IMR-90 (cell line): ENCODE measurements around the gene ABHD12. TPM values are rescaled to one million over a fixed set of nuclear protein-coding genes. Genes with fewer than 3 reads are reported as not detected.

ENCODE experiments used
- ATAC-seq: fragments of 200-7000 bp; cut with Tn5 transposase; 2 replicates; pipeline ENCODE4 v1.9.1; 2020; ENCODE audit warnings: low read depth, mild to moderate bottlenecking, moderate library complexity
- BruUV-seq: library from RNA; stranded (reverse); fragments of 400-500 nt; replicated peaks from 2 replicates; lab custom pipeline; 2021; lab: Mats Ljungman, UMichigan
- CTCF ChIA-PET: fragments of 300-600 bp; formaldehyde crosslinking; extraction: SDS; loops from one replicate; lab custom pipeline; 2021; ENCODE audit warnings: antibody characterized with exemption; lab: Yijun Ruan, JAX
- POLR2A ChIA-PET: fragments of 300-600 bp; sonication (Branson Sonifier 250); formaldehyde crosslinking; loops from one replicate; lab custom pipeline; 2022; ENCODE audit warnings: antibody characterized with exemption; ENCODE audit not compliant: unreplicated experiment; lab: Charles Lee
- DNase-seq: peaks from one replicate; pipeline ENCODE4 v3.0.0; 2013
- H2AFZ ChIP-seq: replicated peaks from 2 replicates; pipeline ENCODE3; 2013; ENCODE audit warnings: low read length, mild to moderate bottlenecking; ENCODE audit not compliant: poor library complexity
- H2AK5ac ChIP-seq: 2 replicates; pipeline ENCODE4 v1.6.1; 2013; ENCODE audit warnings: low read depth, low read length, inconsistent platforms
- H2AK9ac ChIP-seq: replicated peaks from 2 replicates; pipeline ENCODE3; 2013; ENCODE audit warnings: mild to moderate bottlenecking, low read depth, low read length, moderate library complexity; ENCODE audit not compliant: poor library complexity
- H2BK120ac ChIP-seq: 2 replicates; pipeline ENCODE4 v1.6.1; 2013; ENCODE audit warnings: low read depth, low read length, inconsistent platforms
- H2BK15ac ChIP-seq: 3 replicates; pipeline ENCODE4 v1.6.1; 2013; ENCODE audit warnings: low read depth, low read length, inconsistent platforms
- H2BK20ac ChIP-seq: 2 replicates; pipeline ENCODE4 v1.6.1; 2013; ENCODE audit warnings: low read depth, mild to moderate bottlenecking, inconsistent platforms, low read length, moderate library complexity
- H2BK5ac ChIP-seq: 2 replicates; pipeline ENCODE4 v1.6.1; 2013; ENCODE audit warnings: mild to moderate bottlenecking, low read depth, low read length, inconsistent platforms; ENCODE audit not compliant: poor library complexity, severe bottlenecking
- H3K14ac ChIP-seq: replicated peaks from 2 replicates; pipeline ENCODE4 v1.6.1; 2013; ENCODE audit warnings: low read depth, low read length, inconsistent platforms
- H3K18ac ChIP-seq: 2 replicates; pipeline ENCODE4 v1.6.1; 2013; ENCODE audit warnings: low read depth, low read length, control low read depth
- H3K23ac ChIP-seq: 2 replicates; pipeline ENCODE4 v1.6.1; 2013; ENCODE audit warnings: low read depth, low read length, inconsistent platforms
- H3K27ac ChIP-seq: 2 replicates; pipeline ENCODE4 v1.5.1; 2013; ENCODE audit warnings: mild to moderate bottlenecking, control low read depth, low read length; ENCODE audit not compliant: insufficient read depth
- H3K27me3 ChIP-seq: 2 replicates; pipeline ENCODE4 v1.6.1; 2013; ENCODE audit warnings: low read length; ENCODE audit not compliant: control insufficient read depth, insufficient read depth
- H3K36me3 ChIP-seq: 2 replicates; pipeline ENCODE4 v1.6.1; 2013; ENCODE audit warnings: low read length, mixed read lengths; ENCODE audit not compliant: control insufficient read depth, insufficient read depth
- H3K4ac ChIP-seq: 2 replicates; pipeline ENCODE4 v1.6.1; 2013; ENCODE audit warnings: low read depth, low read length, inconsistent platforms
- H3K4me1 ChIP-seq: 2 replicates; pipeline ENCODE4 v1.6.1; 2013; ENCODE audit warnings: low read length, mixed read lengths; ENCODE audit not compliant: control insufficient read depth, insufficient read depth
- H3K4me2 ChIP-seq: 2 replicates; pipeline ENCODE4 v1.6.1; 2013; ENCODE audit warnings: low read depth, mild to moderate bottlenecking, control low read depth, low read length, moderate library complexity
- H3K4me3 ChIP-seq: 2 replicates; pipeline ENCODE4 v1.5.1; 2013; ENCODE audit warnings: low read depth, mild to moderate bottlenecking, control low read depth, low read length, moderate library complexity; ENCODE audit not compliant: insufficient read depth
- H3K56ac ChIP-seq: 2 replicates; pipeline ENCODE4 v1.6.1; 2013; ENCODE audit warnings: low read length, inconsistent platforms; ENCODE audit not compliant: insufficient read depth; ENCODE audit errors: extremely low read depth
- H3K79me1 ChIP-seq, 2 experiments: 2 replicates each; pipeline ENCODE4 v1.6.1; 2013; ENCODE audit warnings: low read length in 2 of 2, inconsistent platforms in 1 of 2, low read depth in 1 of 2
- H3K9ac ChIP-seq: 2 replicates; pipeline ENCODE4 v1.6.1; 2013; ENCODE audit warnings: low read depth, low read length, control low read depth
- H3K9me1 ChIP-seq: 2 replicates; pipeline ENCODE4 v1.6.1; 2013; ENCODE audit warnings: low read length, inconsistent platforms; ENCODE audit not compliant: insufficient read depth
- H3K9me3 ChIP-seq: 2 replicates; pipeline ENCODE4 v1.6.1; 2013; ENCODE audit warnings: low read length; ENCODE audit not compliant: control insufficient read depth, insufficient read depth
- H4K20me1 ChIP-seq: 2 replicates; pipeline ENCODE4 v1.6.1; 2013; ENCODE audit warnings: low read length, inconsistent platforms; ENCODE audit not compliant: insufficient read depth
- H4K5ac ChIP-seq: 2 replicates; pipeline ENCODE4 v1.6.1; 2013; ENCODE audit warnings: mild to moderate bottlenecking, low read depth, low read length, control low read depth
- H4K8ac ChIP-seq, 2 experiments: 2 replicates each; pipeline ENCODE4 v1.6.1; 2013; ENCODE audit warnings: low read depth in 2 of 2, low read length in 2 of 2, control low read depth in 1 of 2, inconsistent platforms in 1 of 2
- H4K91ac ChIP-seq: 2 replicates; pipeline ENCODE4 v1.6.1; 2013; ENCODE audit warnings: low read depth, low read length, inconsistent platforms; ENCODE audit not compliant: insufficient read depth
- BHLHE40 ChIP-seq: fragments of 150-350 bp; IDR thresholded peaks from 2 replicates; pipeline ENCODE4 v1.6.1; 2016; ENCODE audit warnings: mild to moderate bottlenecking, low read depth, low read length
- CTCF ChIP-seq: conservative IDR thresholded peaks from 2 replicates; pipeline ENCODE4 v1.5.1; 2012; ENCODE audit warnings: mild to moderate bottlenecking, low read depth, low read length, improper control_type of control experiment
- FOS ChIP-seq: fragments of 150-350 bp; IDR thresholded peaks from 2 replicates; pipeline ENCODE4 v1.6.1; 2016; ENCODE audit warnings: low read depth, low read length
- MXI1 ChIP-seq: IDR thresholded peaks from 2 replicates; pipeline ENCODE4 v1.6.1; 2012; ENCODE audit warnings: low read depth, mild to moderate bottlenecking, low read length, moderate library complexity, borderline replicate concordance
- NFE2L2 ChIP-seq: fragments of 150-350 bp; IDR thresholded peaks from 2 replicates; pipeline ENCODE4 v1.6.1; 2016; ENCODE audit warnings: low read depth, mild to moderate bottlenecking, low read length
- RAD21 ChIP-seq: IDR thresholded peaks from 2 replicates; pipeline ENCODE4 v1.6.1; 2012; ENCODE audit warnings: low read length, improper control_type of control experiment
- RCOR1 ChIP-seq: IDR thresholded peaks from 2 replicates; pipeline ENCODE4 v1.6.1; 2012; ENCODE audit warnings: mild to moderate bottlenecking, low read length, improper control_type of control experiment; ENCODE audit not compliant: insufficient replicate concordance
- RFX5 ChIP-seq: IDR thresholded peaks from 2 replicates; pipeline ENCODE4 v1.8.0; 2012; ENCODE audit warnings: low read depth, mild to moderate bottlenecking, low read length, moderate library complexity
- USF2 ChIP-seq: fragments of 150-350 bp; IDR thresholded peaks from 2 replicates; pipeline ENCODE4 v1.6.1; 2017; ENCODE audit warnings: mild to moderate bottlenecking, antibody characterized with exemption, low read length, low read depth
- WGBS, 2 experiments: methylation state at CpG; one replicate each; pipeline versions ENCODE4 v1.1.5 to v1.1.7; 2013; ENCODE audit warnings: missing lambda C conversion rate in 2 of 2; ENCODE audit not compliant: insufficient read length in 1 of 2; ENCODE audit errors: extremely low coverage in 2 of 2; 5-methylcytosine and 5-hydroxymethylcytosine counted together
- dilution Hi-C: fragments of 300-500 bp; cut with HindIII; formaldehyde crosslinking; loops from one replicate; pipeline ENCODE4 v1.14.3; 2018; ENCODE audit warnings: low sequenced_read_pairs; ENCODE audit not compliant: unreplicated experiment
- in situ Hi-C: fragments of 300-500 bp; cut with MboI; formaldehyde crosslinking; loops from 3 replicates; pipeline ENCODE4 v1.14.3; 2019; ENCODE audit warnings: low sequenced_read_pairs, inconsistent platforms, mixed read lengths
- intact Hi-C: fragments of 100-400 bp; cut with micrococcal nuclease; formaldehyde crosslinking; loops from 2 replicates; pipeline ENCODE4 v1.10.0; 2022
- polyA plus RNA-seq, 3 experiments: library from polyadenylated mRNA; depleted of rRNA; stranded (reverse); fragments of >200 nt; gene quantifications; 2 replicates each; pipeline ENCODE4 v1.2.3, GENCODE V29; 2012; ENCODE audit warnings: low replicate concordance in 1 of 3
- total RNA-seq: library from RNA; depleted of rRNA; stranded (reverse); fragments of >200 nt; gene quantifications from 2 replicates; pipeline ENCODE4 v1.2.3, GENCODE V29; 2012
- TF ChIP-seq, protein P1 (sequence below): fragments of 150-350 bp; IDR thresholded peaks from 2 replicates; pipeline ENCODE4 v1.6.1; 2016; ENCODE audit warnings: low read depth, mild to moderate bottlenecking, low read length, moderate library complexity, borderline replicate concordance

The ABHD12 gene
- total and polyA plus RNA-seq, 2 of the 4 experiments (the other 2 are of a cell fraction), result 80.7 to 108 TPM

- Histone ChIP-seq H4K5ac (no peak overlapping the region), H3K27me3 (no peaks in the 10 kb centered on the region), H3K9me1 (peaks cover 3% of the 10 kb centered on the region; the same call in 1 of the 2 replicates), H3K14ac (no peak overlapping the region), H3K79me1 (peaks cover 0 to 9% of the 10 kb centered on the region in 2 experiments; a peak in 2 of 4 replicates), H2AK5ac (no peak overlapping the region), H2AFZ (no peak overlapping the region), H3K9me3 (no peaks in the 10 kb centered on the region), H2BK5ac (no peak overlapping the region), H3K18ac (no peak overlapping the region), H3K4me3 (no peak overlapping the region), H4K91ac (no peak overlapping the region), H2BK15ac (no peak overlapping the region), H3K27ac (no peak overlapping the region), H2AK9ac (no peak overlapping the region), H3K4me1 (no peaks in the 10 kb centered on the region), H2BK120ac (no peak overlapping the region), H3K23ac (no peak overlapping the region), H3K36me3 (peaks cover 76% of the 10 kb centered on the region), H3K4ac (no peak overlapping the region), H3K9ac (no peak overlapping the region), H3K4me2 (no peak overlapping the region), H3K56ac (no peak overlapping the region), H4K20me1 (peaks cover 3% of the 10 kb centered on the region; the same call in 1 of the 2 replicates), H4K8ac (no peak overlapping the region), H2BK20ac (no peak overlapping the region)
- ATAC-seq, result no peak
- WGBS, 2 experiments, result 91% methylated on average over 6 of the region's 26 CpGs; no CpG with 5 or more reads in 1 of the 2 experiments
- no peak for DNase-seq
- POLR2A ChIA-PET, result no interaction called here
- no TSS peak for BruUV-seq
- in situ Hi-C loops, result no loop called here
- TF ChIP-seq MXI1 (no peak), CTCF (no peak), RFX5 (no peak), BHLHE40 (no peak), RAD21 (no peak), USF2 (no peak), FOS (no peak), RCOR1 (no peak), NFE2L2 (no peak)
- TF ChIP-seq, protein P1, sequence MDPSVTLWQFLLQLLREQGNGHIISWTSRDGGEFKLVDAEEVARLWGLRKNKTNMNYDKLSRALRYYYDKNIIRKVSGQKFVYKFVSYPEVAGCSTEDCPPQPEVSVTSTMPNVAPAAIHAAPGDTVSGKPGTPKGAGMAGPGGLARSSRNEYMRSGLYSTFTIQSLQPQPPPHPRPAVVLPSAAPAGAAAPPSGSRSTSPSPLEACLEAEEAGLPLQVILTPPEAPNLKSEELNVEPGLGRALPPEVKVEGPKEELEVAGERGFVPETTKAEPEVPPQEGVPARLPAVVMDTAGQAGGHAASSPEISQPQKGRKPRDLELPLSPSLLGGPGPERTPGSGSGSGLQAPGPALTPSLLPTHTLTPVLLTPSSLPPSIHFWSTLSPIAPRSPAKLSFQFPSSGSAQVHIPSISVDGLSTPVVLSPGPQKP, result no peak
- CTCF ChIA-PET, result no interaction called here
- intact Hi-C loops, result no loop called here
- dilution Hi-C loops, result no loop called here
Observed at GRCh38 chr20:25278636-25279361, 111.8 kb downstream of the ABHD12 start.
